ENCODE measurements around the gene FGFRL1. TPM values are rescaled to one million over a fixed set of nuclear protein-coding genes. Genes with fewer than 3 reads are reported as not detected.
"Not testable (repeated sequence)": the region's sequence is repeated elsewhere in the genome, so short reads cannot be mapped to it uniquely, and the experiment has no call there.

Gene FGFRL1
- total and polyA plus RNA-seq, 8 donors = 15.4 to 42.8 (median 31.1) TPM

- Histone ChIP-seq H3K36me3 (no peaks in the 10 kb centered on the region), H3K9me3 (no peaks in the 10 kb centered on the region), H3K4me3 (no peak overlapping the region), H3K27me3 (no peaks in the 10 kb centered on the region), H3K4me1 (peaks cover 0 to 6% (median 0%) of the 10 kb centered on the region in 3 donors), H3K27ac (no peak overlapping the region)
- 65 to 77% methylated on average over 15 of the region's 15 CpGs for WGBS, 2 donors
- no peak for TF ChIP-seq CTCF (IDR thresholded peaks at IDR 0.05)
- DNase-seq = peak in 3 of 6 donors; percentile 6 to 43 (median 41)
- intact Hi-C loops (cut with DNase I) = no loop called here
- FAIRE-seq = no peak
- ATAC-seq = no peak
Observed at GRCh38 chr4:1052231-1052671, 40.8 kb downstream of the FGFRL1 start.

GRCh38 chr4:1053080-1053661, 41.7 kb downstream of the FGFRL1 start:
- Histone ChIP-seq H3K36me3 (no peaks in the 10 kb centered on the region), H3K9me3 (no peaks in the 10 kb centered on the region), H3K4me3 (no peak overlapping the region), H3K27me3 (no peaks in the 10 kb centered on the region), H3K27ac (no peak overlapping the region), H3K4me1 (no peaks in the 10 kb centered on the region)
- peak in 3 of 6 donors; percentile 11 to 60 (median 59) for DNase-seq
- TF ChIP-seq CTCF (IDR thresholded peaks at IDR 0.05) = no peak
- no peak for FAIRE-seq
- 21 to 42% methylated on average over 24 of the region's 24 CpGs for WGBS, 2 donors
- intact Hi-C loops (cut with DNase I) = no loop called here
- peak in 3 of 4 donors; percentile 15 to 46 (median 43) for ATAC-seq

DNA sequence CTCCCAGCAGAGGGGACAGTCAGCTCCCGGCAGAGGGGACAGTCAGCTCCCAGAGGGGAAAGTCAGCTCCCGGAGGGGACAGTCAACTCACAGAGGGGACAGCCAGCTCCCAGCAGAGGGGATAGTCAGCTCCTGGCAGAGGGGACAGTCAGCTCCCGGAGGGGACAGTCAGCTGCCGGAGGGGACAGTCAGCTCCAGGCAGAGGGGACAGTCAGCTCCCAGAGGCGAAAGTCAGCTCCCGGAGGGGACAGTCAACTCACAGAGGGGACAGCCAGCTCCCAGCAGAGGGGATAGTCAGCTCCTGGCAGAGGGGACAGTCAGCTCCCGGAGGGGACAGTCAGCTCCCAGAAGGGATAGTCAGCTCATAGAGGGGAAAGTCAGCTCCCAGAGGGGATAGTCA, 42.5 kb downstream of the FGFRL1 start:
- ATAC-seq, H3K4me3 ChIP-seq: not testable (repeated sequence)

GRCh38 chr4:1054696-1055242, 43.3 kb downstream of the FGFRL1 start:
- H3K27me3 ChIP-seq; H3K4me3 ChIP-seq; H3K4me1 ChIP-seq; FAIRE-seq; H3K27ac ChIP-seq; H3K9me3 ChIP-seq; ATAC-seq; intact Hi-C loops (cut with DNase I); H3K36me3 ChIP-seq: not testable (repeated sequence)
- 38% methylated on average over 8 of the region's 11 CpGs; no CpG with 5 or more reads in 1 of the 2 donors for WGBS, 2 donors
- peak in 1 of 6 donors; percentile 13 for DNase-seq

More for the DNA sequence above, 42.5 kb downstream of the FGFRL1 start:
- H3K4me1 ChIP-seq; H3K27ac ChIP-seq; H3K36me3 ChIP-seq; FAIRE-seq; H3K27me3 ChIP-seq; H3K9me3 ChIP-seq; intact Hi-C loops (cut with DNase I): not testable (repeated sequence)
- 55 to 68% methylated on average over 6 to 7 of the region's 7 CpGs for WGBS, 2 donors
- peak in 1 of 6 donors; percentile 5 for DNase-seq

GRCh38 chr4:1055243-1055701, 43.8 kb downstream of the FGFRL1 start:
- intact Hi-C loops (cut with DNase I); H3K4me1 ChIP-seq; ATAC-seq; FAIRE-seq; H3K27me3 ChIP-seq; H3K4me3 ChIP-seq; H3K36me3 ChIP-seq; H3K27ac ChIP-seq; H3K9me3 ChIP-seq: not testable (repeated sequence)
- WGBS, 2 donors = 42 to 61% methylated on average over 12 to 13 of the region's 13 CpGs
- DNase-seq = peak in 3 of 6 donors; percentile 6 to 50 (median 43)

- H3K4me3 ChIP-seq = no peak overlapping the region
- H3K27ac ChIP-seq = no peak overlapping the region
- no peak for TF ChIP-seq CTCF (IDR thresholded peaks at IDR 0.05)
- intact Hi-C loops (cut with DNase I) = no loop called here
- no peaks in the 10 kb centered on the region for H3K36me3 ChIP-seq
- FAIRE-seq (no peak), DNase-seq (peak in 3 of 6 donors; percentile 9 to 55 (median 46)), ATAC-seq (peak in 3 of 4 donors; percentile 36 to 40 (median 37))
- H3K4me1 ChIP-seq = no peaks in the 10 kb centered on the region
- WGBS, 2 donors = 62 to 67% methylated on average over 34 of the region's 34 CpGs
- no peaks in the 10 kb centered on the region for H3K27me3 ChIP-seq
- no peaks in the 10 kb centered on the region for H3K9me3 ChIP-seq
Observed at GRCh38 chr4:1055721-1056590, 44.5 kb downstream of the FGFRL1 start.
